GM18505 (cell line): Measurements from ENCODE around the gene SCG2.

ENCODE experiments used
- ATAC-seq: cut with Tn5 transposase; IDR thresholded peaks from one replicate; pipeline ENCODE4 v1.9.1; 2021; ENCODE audit not compliant: unreplicated experiment
- POLR2A ChIP-seq: IDR thresholded peaks from 4 replicates; pipeline ENCODE4 v1.6.1; 2011; ENCODE audit warnings: borderline replicate concordance; ENCODE audit not compliant: insufficient read depth, insufficient read length; ENCODE audit errors: extremely low read depth

SCG2 gene

DNA sequence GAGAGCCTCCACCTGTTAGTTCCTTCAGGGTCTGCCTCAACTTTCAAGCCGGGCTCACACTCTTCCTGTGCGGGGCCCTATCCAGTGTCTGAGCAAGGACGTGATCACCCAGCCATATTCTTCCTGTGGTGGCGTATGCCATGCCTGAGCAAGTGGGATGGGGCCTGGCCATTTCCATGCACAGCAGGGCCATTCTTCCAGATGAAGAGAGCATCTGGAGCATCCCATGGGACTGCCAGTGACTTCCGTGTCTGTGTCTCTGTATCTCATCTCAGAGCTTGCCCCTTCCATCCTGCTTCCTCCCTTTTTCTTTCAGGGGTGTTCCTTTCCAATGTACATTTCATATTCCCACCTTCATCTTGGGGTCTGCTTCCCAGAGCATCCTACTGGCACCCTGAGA lies 20.2 kb downstream of the SCG2 start:
- TF ChIP-seq POLR2A = no peak
- no peak for ATAC-seq

DNA sequence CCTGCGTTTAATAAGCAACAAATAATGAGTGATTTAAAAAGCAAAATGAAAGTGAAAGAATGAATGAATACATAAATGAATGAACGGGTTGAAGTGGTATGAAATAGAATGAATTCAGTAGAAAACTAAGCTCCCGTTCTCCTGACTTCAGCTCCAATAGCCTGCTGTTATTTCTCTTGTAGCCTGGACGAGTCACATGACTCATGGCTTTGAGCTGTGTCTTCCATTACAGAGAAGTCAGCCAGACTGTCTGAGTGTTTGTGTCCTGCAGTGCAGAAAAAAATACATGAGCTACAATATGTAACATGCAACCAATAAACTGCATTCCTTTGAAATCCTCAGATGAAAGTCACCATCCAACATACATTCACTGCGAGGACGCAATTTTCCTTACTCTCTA lies 21.2 kb downstream of the SCG2 start:
- no peak for TF ChIP-seq POLR2A
- no peak for ATAC-seq

DNA sequence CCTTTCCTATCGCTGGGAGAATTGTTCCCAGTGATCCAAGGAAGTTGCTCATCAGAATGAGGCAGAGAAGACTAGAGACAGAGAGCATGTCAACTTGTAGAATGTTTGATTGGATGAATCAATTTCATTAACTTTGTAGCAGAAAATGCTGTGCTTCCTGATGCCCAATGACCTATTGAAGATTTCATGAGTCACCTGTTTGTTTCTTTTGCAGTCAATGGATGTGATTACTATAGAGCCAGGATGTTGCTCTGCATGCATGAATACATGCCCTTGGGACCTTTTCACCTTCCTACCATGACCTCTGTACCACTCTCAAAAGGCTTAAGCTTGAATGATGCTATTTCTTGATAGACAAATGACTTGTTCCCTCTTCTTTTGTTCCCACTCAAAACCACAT lies 23.3 kb downstream of the SCG2 start:
- TF ChIP-seq POLR2A = no peak
- no peak for ATAC-seq

DNA sequence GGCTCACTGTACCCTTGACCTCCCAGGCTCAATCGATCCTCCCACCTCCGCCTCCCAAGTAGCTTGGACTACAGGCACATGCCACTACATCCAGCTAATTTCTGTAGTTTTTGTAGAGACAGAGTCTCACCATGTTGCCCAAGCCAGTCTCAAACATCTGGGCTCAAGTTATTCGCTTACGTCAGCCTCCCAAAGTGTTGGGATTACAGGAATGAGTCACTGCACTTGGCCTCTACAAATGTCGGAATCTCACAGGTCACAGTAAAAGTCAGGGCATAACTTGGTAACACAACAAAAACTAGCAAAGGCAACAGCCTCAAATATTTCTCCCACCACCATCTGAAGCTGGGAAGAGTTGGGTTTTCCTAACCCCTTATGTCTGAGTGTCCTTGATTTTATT lies 25.3 kb downstream of the SCG2 start:
- no peak for ATAC-seq
- TF ChIP-seq POLR2A = no peak

DNA sequence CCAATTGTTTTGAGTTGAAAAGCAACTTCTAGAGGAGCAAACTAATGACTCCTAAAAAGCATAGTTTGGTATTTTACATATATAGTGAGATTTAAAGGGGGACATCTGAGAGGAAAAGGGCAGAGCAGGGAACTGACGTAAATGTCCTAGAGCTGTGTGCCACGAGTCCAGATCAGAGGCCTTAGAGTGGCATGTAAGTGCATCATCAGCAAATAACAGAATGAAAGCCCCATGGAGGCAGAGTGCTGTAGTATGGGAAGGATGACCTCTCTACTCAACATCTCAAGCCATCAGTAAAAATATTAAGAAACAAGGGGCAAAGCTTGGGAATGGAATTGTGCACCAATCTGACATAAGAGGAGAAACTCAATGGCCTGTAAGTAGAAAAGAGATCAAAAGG lies 31.4 kb downstream of the SCG2 start:
- no peak for TF ChIP-seq POLR2A
- no peak for ATAC-seq

DNA sequence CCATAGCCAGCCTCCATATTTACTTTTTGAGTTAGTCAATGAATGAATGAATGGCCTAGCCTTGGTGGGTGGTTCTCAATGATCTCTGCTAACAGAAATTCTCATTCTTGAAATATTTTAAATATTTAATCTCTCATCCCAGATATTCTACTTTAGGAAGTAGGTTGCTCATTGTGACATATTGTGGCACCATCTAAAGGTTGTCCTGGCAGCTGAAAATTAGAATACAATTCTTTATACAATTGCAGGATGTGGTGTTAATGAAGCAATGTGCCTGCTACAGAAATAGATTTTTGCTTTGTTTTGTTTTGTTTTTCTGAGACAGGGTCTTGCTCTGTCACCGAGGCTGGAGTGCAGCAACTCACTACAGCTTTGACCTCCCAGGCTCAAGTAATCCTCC lies 35.8 kb downstream of the SCG2 start:
- TF ChIP-seq POLR2A = no peak
- no peak for ATAC-seq

DNA sequence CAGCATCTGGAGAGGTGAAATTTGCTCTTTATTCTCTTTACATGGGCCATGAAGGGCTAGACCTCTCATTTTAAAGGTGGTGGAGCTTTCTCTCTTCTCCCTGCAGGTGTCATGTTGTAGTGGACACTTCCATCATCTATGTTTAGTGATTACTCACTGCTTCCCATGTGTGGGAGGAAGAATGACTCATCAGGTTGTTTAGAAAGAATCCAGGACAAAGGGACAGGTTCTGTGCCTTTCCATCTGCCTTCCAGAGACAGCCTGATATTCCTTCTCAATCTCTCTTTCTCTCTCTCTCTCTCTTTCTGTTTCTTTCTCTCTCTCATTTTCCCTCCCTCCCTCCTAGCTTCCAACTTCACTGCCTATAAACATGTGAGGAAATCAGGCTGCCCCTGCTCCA lies 38.7 kb downstream of the SCG2 start:
- TF ChIP-seq POLR2A = no peak
- no peak for ATAC-seq

DNA sequence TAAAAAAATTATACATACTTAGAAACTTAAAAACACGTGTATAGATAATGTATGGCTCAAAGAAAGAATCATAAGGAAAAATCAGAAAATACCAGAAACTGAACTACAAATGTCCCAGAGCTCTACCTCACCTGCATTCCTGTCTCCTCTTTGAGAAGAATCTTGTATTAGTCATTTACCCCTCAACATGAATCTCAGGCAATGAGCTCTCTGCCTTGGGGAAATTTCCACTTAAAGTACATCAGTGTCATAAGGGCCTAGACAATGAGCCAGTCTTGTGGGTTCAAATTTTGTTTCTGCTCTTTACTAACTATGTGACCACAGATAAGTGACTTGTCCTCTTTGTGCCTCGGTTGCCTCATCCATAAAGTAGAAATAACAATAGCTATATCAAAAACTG lies 40.1 kb downstream of the SCG2 start:
- no peak for ATAC-seq
- TF ChIP-seq POLR2A = no peak

DNA sequence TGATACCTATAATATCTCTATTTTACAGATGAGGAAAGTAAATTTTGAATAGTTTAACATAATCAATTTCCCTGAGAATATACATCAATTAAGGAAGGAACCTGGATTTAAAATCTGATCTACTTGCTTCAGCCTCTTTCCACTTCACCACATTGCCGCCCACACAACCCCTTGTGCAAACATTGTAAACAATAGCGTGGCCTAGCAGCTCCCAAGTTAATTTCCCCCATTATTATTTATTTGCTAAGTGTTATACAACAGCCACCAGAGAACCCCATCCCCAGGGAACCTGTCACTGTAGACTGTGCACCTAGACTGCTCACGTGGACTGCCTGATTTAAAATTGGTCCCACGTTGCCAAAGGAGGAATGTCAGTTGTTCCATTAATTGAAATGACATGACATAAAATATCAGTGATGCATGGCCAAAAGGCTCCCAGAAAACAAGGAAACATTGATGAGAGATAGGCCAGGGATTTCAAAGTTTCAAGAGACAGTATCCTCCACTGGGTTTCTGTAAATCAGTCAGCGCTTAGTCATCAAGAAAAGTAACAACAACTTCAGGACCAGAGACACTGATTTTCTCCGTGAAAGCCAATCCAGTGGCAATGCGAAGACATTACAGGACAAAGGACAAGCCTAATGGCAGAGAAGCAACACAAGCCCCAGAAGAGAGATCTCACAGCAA lies 41.3 kb downstream of the SCG2 start:
- no peak for ATAC-seq
- TF ChIP-seq POLR2A = no peak

DNA sequence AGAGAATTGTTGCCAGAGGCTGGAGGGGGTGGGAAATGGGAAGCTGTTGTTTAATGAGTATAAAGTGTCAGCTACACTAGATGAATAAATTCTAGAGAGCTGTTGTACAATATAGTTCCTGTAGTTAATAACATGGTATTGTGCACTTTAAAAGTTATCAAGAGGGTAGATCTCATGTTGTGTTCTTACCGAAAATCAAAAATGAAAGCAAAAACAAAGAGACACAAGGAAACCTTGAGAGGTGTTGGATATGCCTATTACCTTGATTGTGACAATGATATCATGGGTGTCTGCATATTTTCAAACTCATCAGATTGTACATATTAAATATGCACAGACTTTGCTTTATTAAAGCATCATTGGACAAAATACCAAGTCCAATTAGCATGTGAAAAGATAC lies 43.2 kb downstream of the SCG2 start:
- no peak for ATAC-seq

DNA sequence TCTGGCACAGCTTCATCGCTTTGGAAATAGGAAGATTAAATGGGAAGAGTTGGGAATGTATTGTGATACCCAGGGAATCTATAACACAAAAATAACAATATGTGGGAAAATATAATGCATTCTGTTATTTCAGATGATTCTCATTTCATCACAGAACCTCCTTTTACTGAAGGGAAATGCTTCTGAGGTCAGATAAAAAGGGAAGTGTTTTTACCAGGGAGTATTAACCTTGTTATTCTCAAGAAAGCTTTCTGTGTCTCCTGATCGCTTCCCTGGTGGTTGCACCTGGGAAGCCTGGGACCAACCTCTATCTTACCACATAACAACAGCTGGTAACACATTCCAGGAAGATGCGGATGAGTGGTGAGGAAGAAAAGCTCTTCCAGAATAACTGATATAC lies 47.2 kb downstream of the SCG2 start:
- no peak for ATAC-seq
- no peak for TF ChIP-seq POLR2A

More for the DNA sequence above, 43.2 kb downstream of the SCG2 start:
- no peak for TF ChIP-seq POLR2A

DNA sequence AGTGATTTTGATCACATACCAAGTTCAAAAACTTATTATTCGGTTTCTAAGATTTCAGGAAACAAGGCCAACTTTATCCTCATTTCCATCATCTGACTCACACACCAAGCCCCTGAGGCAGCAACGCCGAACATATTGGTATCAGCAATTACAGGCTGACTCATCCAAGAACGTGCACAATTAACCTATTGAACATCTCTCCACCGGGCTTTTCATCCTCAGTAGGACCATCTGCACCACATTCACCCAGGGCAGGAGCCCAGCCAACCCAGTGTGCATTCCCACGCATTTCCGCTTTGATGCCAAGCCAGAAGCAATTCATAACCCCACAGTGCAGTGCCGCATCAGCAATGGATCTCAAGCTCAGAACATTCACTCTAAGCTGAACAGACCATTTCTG lies 52.9 kb downstream of the SCG2 start:
- no peak for ATAC-seq
- TF ChIP-seq POLR2A = no peak

DNA sequence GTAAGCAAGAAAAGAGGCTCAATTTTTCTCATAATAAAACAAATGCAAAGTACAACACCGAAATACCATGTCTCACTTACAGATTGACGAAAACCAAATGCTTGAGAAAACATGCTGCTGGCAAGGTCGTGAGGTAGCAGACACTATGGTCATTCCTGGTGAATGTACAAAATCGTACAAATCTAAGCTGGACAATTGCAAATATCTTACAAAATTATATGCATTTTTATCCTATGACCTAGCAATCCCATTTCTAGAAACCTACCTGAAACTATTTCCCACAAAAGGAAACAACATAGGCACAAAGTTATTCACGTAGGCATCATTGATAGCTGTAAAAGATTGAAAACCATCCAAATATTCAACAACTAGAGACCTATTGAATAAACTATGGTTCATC lies 54.0 kb downstream of the SCG2 start:
- TF ChIP-seq POLR2A = no peak
- ATAC-seq = no peak
